OCI-LY7 (cell line): Measurements from ENCODE around the gene BPIFB4.

Experiments
- CTCF ChIP-seq: fragments of 200-600 bp; sonication (generic); conservative IDR thresholded peaks from 2 replicates; pipeline ENCODE4 v1.5.1; 2014; ENCODE audit warnings: mild to moderate bottlenecking, antibody characterized with exemption, low read length, moderate library complexity, mixed read lengths
- EZH2phosphoT487 ChIP-seq: fragments of 200-600 bp; sonication (generic); IDR thresholded peaks from 2 replicates; pipeline ENCODE4 v1.6.1; 2018; ENCODE audit warnings: low read depth, borderline replicate concordance, mild to moderate bottlenecking, mixed run types, antibody characterized with exemption, low read length, moderate library complexity, mixed read lengths

DNA sequence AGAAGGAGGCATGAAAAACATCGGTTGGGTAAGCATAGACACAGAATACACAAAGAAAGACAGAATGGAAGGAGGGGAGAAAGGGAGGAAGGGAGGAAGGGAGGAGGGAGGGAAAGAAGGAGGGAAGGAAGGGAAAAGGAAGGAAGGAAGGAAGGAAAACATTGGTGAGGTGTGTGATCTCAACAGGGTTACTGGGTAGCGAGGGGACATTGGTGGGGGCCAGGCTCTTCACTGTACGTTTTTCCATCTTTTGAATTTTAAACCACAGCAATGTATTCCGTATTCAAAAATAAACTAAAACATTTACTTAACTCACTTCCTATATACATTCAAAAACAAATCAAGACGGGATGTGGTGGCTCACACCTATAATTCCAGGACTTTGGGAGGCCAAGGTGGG lies 67.9 kb downstream of the BPIFB4 start:
- no peak for TF ChIP-seq CTCF
- TF ChIP-seq EZH2phosphoT487 = no peak
